ENCODE measurements around the gene ELMOD1. TPM values are rescaled to one million over a fixed set of nuclear protein-coding genes. Genes with fewer than 3 reads are reported as not detected.

The ELMOD1 gene
- total RNA-seq, 1 experiment from 2014 or later, result 0.35 TPM

- intact Hi-C loops (cut with micrococcal nuclease; ENCODE audit: unreplicated experiment), result no loop called here
- no peak for TF ChIP-seq CTCF (IDR thresholded peaks at IDR 0.05; ENCODE audit: unreplicated experiment)
- Mint-ChIP-seq H3K27me3 (ENCODE audit: unreplicated experiment) (no peaks in the 10 kb centered on the region), H3K9me3 (ENCODE audit: low read depth, unreplicated experiment) (no peaks in the 10 kb centered on the region), H3K27ac (ENCODE audit: unreplicated experiment) (no peak overlapping the region), H3K4me1 (ENCODE audit: low read depth, unreplicated experiment) (no peaks in the 10 kb centered on the region), H3K4me3 (ENCODE audit: low read depth, unreplicated experiment) (no peak overlapping the region), H3K36me3 (ENCODE audit: insufficient read depth, unreplicated experiment) (no peaks in the 10 kb centered on the region)
- CTCF ChIA-PET, result no interaction called here
- BruUV-seq (replicated peaks), result no TSS peak
- DNase-seq, result no peak
Measured at GRCh38 chr11:107697291-107697690, 106.3 kb downstream of the ELMOD1 start.

DNA sequence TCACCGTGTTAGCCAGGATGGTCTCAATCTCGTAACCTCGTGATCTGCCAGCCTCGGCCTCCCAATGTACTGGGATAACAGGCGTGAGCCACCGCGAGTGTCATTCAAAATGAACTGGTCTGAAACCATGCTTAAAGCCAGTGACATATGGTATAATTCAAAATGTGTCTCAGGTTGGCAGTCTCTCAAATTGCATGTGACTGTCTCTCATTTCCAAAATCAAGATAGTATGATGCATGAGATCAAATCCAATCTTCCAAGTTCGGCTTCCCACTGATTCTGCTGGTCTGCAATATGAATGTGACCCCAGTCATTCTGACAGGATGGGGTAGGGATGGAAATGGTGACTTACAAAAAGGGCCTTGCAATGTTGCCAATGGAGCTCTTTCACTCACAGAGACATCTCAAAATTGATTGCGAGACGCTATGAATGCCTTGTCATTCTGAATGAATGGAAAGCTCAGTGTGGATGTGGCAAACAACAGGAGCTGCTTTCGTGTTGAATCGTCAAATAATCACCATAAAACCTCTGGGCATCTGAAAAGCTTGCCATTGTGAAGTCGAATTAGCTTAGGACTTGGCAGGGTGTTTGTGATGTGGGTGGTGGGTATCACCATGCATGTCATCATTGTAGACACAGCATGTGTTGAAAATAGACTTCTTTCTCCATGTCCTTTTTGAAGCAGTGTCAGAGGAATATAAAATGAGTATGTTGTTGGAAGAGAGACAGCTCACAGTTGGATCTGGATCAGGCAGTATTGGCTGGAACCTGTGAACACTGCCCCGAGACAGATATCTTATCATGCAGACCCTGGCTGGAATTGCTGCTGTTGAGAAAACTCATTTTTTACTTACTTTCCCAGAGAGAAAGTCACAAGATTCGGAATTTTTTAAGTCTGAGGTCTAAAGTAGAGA is 108.7 kb downstream of the ELMOD1 start:
- H3K27me3 Mint-ChIP-seq (ENCODE audit: unreplicated experiment), result no peaks in the 10 kb centered on the region
- H3K4me1 Mint-ChIP-seq (ENCODE audit: low read depth, unreplicated experiment), result no peaks in the 10 kb centered on the region
- no peaks in the 10 kb centered on the region for H3K9me3 Mint-ChIP-seq (ENCODE audit: low read depth, unreplicated experiment)
- H3K27ac Mint-ChIP-seq (ENCODE audit: unreplicated experiment), result no peak overlapping the region
- intact Hi-C loops (cut with micrococcal nuclease; ENCODE audit: unreplicated experiment), result no loop called here
- no peak for TF ChIP-seq CTCF (IDR thresholded peaks at IDR 0.05; ENCODE audit: unreplicated experiment)
- no peaks in the 10 kb centered on the region for H3K36me3 Mint-ChIP-seq (ENCODE audit: insufficient read depth, unreplicated experiment)
- BruUV-seq (replicated peaks), result no TSS peak
- H3K4me3 Mint-ChIP-seq (ENCODE audit: low read depth, unreplicated experiment), result no peak overlapping the region
- DNase-seq, result no peak
- CTCF ChIA-PET, result no interaction called here

- DNase-seq, result no peak
- H3K4me1 Mint-ChIP-seq (ENCODE audit: low read depth, unreplicated experiment), result no peaks in the 10 kb centered on the region
- H3K27ac Mint-ChIP-seq (ENCODE audit: unreplicated experiment), result no peak overlapping the region
- no peak for TF ChIP-seq CTCF (IDR thresholded peaks at IDR 0.05; ENCODE audit: unreplicated experiment)
- no peaks in the 10 kb centered on the region for H3K36me3 Mint-ChIP-seq (ENCODE audit: insufficient read depth, unreplicated experiment)
- no peak overlapping the region for H3K4me3 Mint-ChIP-seq (ENCODE audit: low read depth, unreplicated experiment)
- intact Hi-C loops (cut with micrococcal nuclease; ENCODE audit: unreplicated experiment), result no loop called here
- no peaks in the 10 kb centered on the region for H3K9me3 Mint-ChIP-seq (ENCODE audit: low read depth, unreplicated experiment)
- CTCF ChIA-PET, result no interaction called here
- no TSS peak for BruUV-seq (replicated peaks)
- H3K27me3 Mint-ChIP-seq (ENCODE audit: unreplicated experiment), result no peaks in the 10 kb centered on the region
Measured at GRCh38 chr11:107702109-107702660, 111.2 kb downstream of the ELMOD1 start.

- H3K36me3 Mint-ChIP-seq (ENCODE audit: insufficient read depth, unreplicated experiment), result no peaks in the 10 kb centered on the region
- H3K27me3 Mint-ChIP-seq (ENCODE audit: unreplicated experiment), result no peaks in the 10 kb centered on the region
- intact Hi-C loops (cut with micrococcal nuclease; ENCODE audit: unreplicated experiment), result no loop called here
- no peak overlapping the region for H3K27ac Mint-ChIP-seq (ENCODE audit: unreplicated experiment)
- no peak overlapping the region for H3K4me3 Mint-ChIP-seq (ENCODE audit: low read depth, unreplicated experiment)
- no peaks in the 10 kb centered on the region for H3K4me1 Mint-ChIP-seq (ENCODE audit: low read depth, unreplicated experiment)
- no peak for TF ChIP-seq CTCF (IDR thresholded peaks at IDR 0.05; ENCODE audit: unreplicated experiment)
- H3K9me3 Mint-ChIP-seq (ENCODE audit: low read depth, unreplicated experiment), result no peaks in the 10 kb centered on the region
- no peak for DNase-seq
- no TSS peak for BruUV-seq (replicated peaks)
- CTCF ChIA-PET, result no interaction called here
Measured at GRCh38 chr11:107702723-107703122, 111.8 kb downstream of the ELMOD1 start.
